BLaER1 treated with 17β-estradiol and CSF1 and Interleukin-3, amounts not matched to agents 10 nM and 100 nM (cell line): ENCODE measurements around the gene TRRAP.

Source experiments
- H3K27ac ChIP-seq, 11 experiments: shearing (Covaris generic); formaldehyde crosslinking; 2 replicates each; pipeline ENCODE4 v1.8.1; 2022
- H3K27me3 ChIP-seq, 11 experiments: shearing (Covaris generic); formaldehyde crosslinking; 2 replicates each; pipeline ENCODE4 v1.8.1; 2022
- H3K36me3 ChIP-seq, 11 experiments: shearing (Covaris generic); formaldehyde crosslinking; 2 replicates each; pipeline ENCODE4 v1.8.1; 2022
- H3K4me1 ChIP-seq, 10 experiments: shearing (Covaris generic); formaldehyde crosslinking; 2 replicates each; pipeline ENCODE4 v1.8.1; 2022
- H3K4me2 ChIP-seq, 11 experiments: shearing (Covaris generic); formaldehyde crosslinking; 2 replicates each; pipeline ENCODE4 v1.8.1; 2022
- H3K4me3 ChIP-seq, 10 experiments: shearing (Covaris generic); formaldehyde crosslinking; 2 replicates each; pipeline ENCODE4 v1.8.1; 2022
- H3K9ac ChIP-seq, 11 experiments: shearing (Covaris generic); formaldehyde crosslinking; 2 replicates each; pipeline ENCODE4 v1.8.1; 2022
- H3K9me3 ChIP-seq, 11 experiments: shearing (Covaris generic); formaldehyde crosslinking; replicated peaks in 1 of 11; 2 replicates each; pipeline ENCODE4 v1.8.1; 2022
- H4K20me1 ChIP-seq, 11 experiments: shearing (Covaris generic); formaldehyde crosslinking; 2 replicates each; pipeline ENCODE4 v1.8.1; 2022
- Cebpa-rat ChIP-seq, 11 experiments: shearing (Covaris generic); IDR thresholded peaks; 2 replicates each; pipeline ENCODE4 v1.8.1; 2022

The TRRAP gene

DNA sequence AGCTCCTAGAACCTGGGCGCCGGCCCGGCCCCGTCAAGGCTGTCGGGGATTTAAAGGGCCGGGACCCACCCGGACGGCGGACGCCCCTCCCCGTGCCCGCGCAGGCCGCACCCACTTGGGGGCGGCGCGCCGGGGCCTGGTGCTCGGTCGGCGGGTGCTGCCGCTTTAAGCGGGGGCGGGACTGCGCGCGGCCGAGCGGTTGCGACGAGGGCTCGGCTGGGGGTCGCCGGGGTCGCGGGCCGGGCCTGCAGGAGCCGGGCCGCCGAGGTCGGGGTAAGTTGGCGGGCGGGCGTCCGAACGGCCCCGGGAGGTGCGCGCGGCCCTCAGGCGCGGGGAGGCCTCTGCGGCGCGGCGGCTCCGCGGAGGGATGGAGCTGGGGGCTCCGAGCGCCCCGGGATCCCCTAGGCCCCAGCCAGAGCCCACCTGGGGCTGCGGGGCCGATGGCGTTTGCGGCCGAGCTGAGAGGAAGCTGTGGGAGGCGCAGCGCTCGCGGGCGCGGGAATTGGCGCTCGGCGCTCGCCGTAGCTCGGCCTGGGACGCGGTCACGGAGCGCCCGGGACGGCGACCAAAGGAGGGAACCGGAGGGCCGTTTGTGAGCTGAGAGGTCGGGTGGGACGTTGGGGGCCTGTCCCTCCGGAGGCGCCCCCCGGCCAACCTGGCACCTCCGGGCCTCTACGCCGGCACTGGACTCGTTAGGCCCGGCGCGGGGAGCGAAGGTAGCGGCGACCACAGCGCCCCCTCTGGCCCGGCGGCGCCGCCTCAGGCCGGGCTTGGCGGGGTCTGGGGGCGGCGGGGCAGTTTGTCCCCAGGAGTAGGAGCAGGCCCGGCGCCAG lies at the start of gene TRRAP:
Gene TRRAP (plus strand): TSS at position 168 of the 833 bp plus-strand sequence. CDS start 2,619 bp downstream, outside the sequence.
- H4K20me1 ChIP-seq: peaks cover 19 to 47% (median 41%) of the 10 kb centered on the region in 11 experiments; a peak in 21 of 22 replicates
- no peak for TF ChIP-seq Cebpa-rat (IDR thresholded peaks at IDR 0.05)
- H3K27me3 ChIP-seq: no peaks in the 10 kb centered on the region
- no peaks in the 10 kb centered on the region for H3K9me3 ChIP-seq
- H3K36me3 ChIP-seq: peaks cover 28 to 35% (median 33%) of the 10 kb centered on the region in 11 experiments
- peak within 1 kb of the TSS; percentile 95 to 100 (median 98) for H3K4me3 ChIP-seq
- peak within 1 kb of the TSS; percentile 90 to 100 (median 98) for H3K4me2 ChIP-seq
- H3K27ac ChIP-seq: peak within 1 kb of the TSS; percentile 96 to 100 (median 99)
- H3K4me1 ChIP-seq: peaks cover 15 to 33% (median 25%) of the 10 kb centered on the region in 10 experiments
- H3K9ac ChIP-seq: peak within 1 kb of the TSS; percentile 98 to 100 (median 100)

- no peaks in the 10 kb centered on the region for H3K9me3 ChIP-seq
- no peaks in the 10 kb centered on the region for H3K36me3 ChIP-seq
- no peak overlapping the region for H3K4me3 ChIP-seq
- no peak overlapping the region for H3K27ac ChIP-seq
- H3K27me3 ChIP-seq: no peaks in the 10 kb centered on the region
- H3K4me1 ChIP-seq: peaks cover 0 to 8% (median 0%) of the 10 kb centered on the region in 10 experiments; a peak in 3 of 20 replicates
- no peak overlapping the region for H3K9ac ChIP-seq
- H3K4me2 ChIP-seq: no peak overlapping the region
- H4K20me1 ChIP-seq: no peaks in the 10 kb centered on the region
- no peak for TF ChIP-seq Cebpa-rat (IDR thresholded peaks at IDR 0.05)
Observed at GRCh38 chr7:98830972-98831548, 47.3 kb upstream of the TRRAP start.

- Histone ChIP-seq H3K36me3 (no peaks in the 10 kb centered on the region), H3K9me3 (no peaks in the 10 kb centered on the region), H3K4me2 (no peak overlapping the region), H4K20me1 (no peaks in the 10 kb centered on the region), H3K27me3 (no peaks in the 10 kb centered on the region), H3K27ac (no peak overlapping the region), H3K4me3 (no peak overlapping the region), H3K9ac (no peak overlapping the region), H3K4me1 (peaks cover 0 to 8% (median 0%) of the 10 kb centered on the region in 10 experiments; a peak in 4 of 20 replicates)
- no peak for TF ChIP-seq Cebpa-rat (IDR thresholded peaks at IDR 0.05)
Observed at GRCh38 chr7:98831641-98832221, 46.6 kb upstream of the TRRAP start.

DNA sequence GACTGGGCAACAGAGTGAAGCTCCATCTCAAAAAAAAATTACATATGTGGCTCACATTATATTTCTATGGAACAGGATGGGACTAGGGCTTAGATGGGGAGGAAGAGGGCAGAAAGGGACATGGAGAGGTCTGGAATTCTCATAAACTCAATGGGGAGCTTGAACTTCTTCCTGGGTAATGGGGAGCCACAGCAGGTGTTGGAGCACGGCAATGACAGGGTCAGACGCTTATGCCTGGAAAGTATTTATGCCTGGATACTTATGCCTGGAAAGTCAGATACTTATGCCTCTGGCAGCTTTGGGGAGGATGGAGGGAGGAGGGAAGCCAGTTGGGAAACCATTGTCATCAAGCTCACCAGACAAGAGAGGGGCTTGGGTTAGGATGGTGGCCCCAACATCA lies 45.3 kb upstream of the TRRAP start:
- no peak for TF ChIP-seq Cebpa-rat (IDR thresholded peaks at IDR 0.05)
- Histone ChIP-seq H3K27me3 (no peaks in the 10 kb centered on the region), H3K27ac (no peak overlapping the region)

DNA sequence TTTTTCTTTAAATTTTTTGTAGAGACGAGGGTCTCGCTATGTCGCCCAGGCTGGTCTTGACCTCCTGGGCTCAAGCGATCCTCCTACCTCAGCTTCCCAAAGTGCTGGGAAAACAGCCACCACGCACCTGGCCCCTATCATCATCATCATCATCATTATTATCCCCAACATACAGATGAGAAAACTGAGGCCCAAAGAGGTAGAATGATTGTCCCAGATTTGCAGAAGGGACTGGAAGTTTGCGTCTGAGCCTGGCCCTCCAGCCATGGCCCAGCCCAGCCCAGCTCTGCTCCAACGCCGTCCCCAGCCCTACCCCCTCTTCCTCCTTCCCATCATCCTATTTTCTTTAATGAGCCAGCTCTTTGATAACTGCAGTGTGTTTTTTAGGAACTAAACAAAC lies 43.4 kb upstream of the TRRAP start:
- Histone ChIP-seq H3K4me3 (no peak overlapping the region), H3K9me3 (no peaks in the 10 kb centered on the region), H3K4me1 (peaks cover 10 to 23% (median 18%) of the 10 kb centered on the region in 10 experiments; a peak in 18 of 20 replicates), H3K36me3 (no peaks in the 10 kb centered on the region), H3K4me2 (peak overlapping the region in 1 of 11 experiments; percentile 23; a peak in 1 of 22 replicates), H3K9ac (no peak overlapping the region), H3K27me3 (no peaks in the 10 kb centered on the region), H3K27ac (no peak overlapping the region), H4K20me1 (no peaks in the 10 kb centered on the region)
- no peak for TF ChIP-seq Cebpa-rat (IDR thresholded peaks at IDR 0.05)

More for the DNA sequence above, 45.3 kb upstream of the TRRAP start:
- Histone ChIP-seq H3K36me3 (no peaks in the 10 kb centered on the region), H3K4me2 (no peak overlapping the region), H3K4me1 (peaks cover 8 to 15% (median 9%) of the 10 kb centered on the region in 10 experiments; a peak in 11 of 20 replicates), H3K9me3 (no peaks in the 10 kb centered on the region), H3K4me3 (no peak overlapping the region), H3K9ac (no peak overlapping the region), H4K20me1 (no peaks in the 10 kb centered on the region)

DNA sequence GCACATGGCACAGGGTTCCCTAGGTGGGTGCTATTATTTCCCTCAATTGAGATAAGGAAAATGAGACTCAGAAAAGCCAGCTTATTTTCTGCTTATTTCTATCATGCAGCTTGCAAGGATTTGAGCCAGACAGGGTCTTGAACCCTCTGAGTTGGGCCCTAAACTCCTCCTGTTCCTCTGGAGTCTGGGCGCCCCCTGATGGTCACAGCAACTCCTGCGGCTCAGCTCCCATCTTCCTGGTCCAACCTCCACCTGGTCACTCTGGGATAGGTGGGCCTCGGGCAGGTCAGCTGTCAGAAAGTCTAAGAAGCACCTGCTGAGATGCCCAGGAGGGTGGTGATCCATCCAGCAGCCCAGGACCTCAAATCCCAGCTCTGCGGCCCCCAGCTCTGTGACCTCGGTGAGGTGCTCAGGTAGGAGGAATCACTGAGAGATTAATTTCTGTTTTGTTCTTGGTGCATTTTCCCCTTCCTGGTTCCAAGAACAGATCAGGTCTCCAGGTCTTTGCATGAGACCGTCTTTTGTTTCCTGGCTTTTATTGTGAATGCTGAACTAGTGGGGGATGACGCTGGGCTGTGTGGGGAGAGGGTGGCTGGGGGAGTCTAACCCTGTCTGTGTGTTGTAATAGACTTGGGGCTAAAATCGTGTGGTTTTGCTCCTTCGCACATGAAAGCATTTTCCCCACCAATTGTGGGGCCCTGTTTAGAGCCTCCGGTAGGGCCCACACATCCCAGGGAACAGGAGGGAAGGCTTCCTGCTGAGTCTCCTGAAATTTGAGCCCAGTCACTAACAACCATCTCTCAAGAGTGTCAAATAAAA lies 41.3 kb upstream of the TRRAP start:
- Histone ChIP-seq H3K36me3 (no peaks in the 10 kb centered on the region), H3K4me3 (no peak overlapping the region), H3K9me3 (no peaks in the 10 kb centered on the region), H3K9ac (no peak overlapping the region), H4K20me1 (no peaks in the 10 kb centered on the region), H3K4me1 (peaks cover 20 to 42% (median 29%) of the 10 kb centered on the region in 10 experiments), H3K27me3 (no peaks in the 10 kb centered on the region), H3K27ac (no peak overlapping the region), H3K4me2 (peak overlapping the region in 8 of 11 experiments; percentile 1 to 41 (median 13); a peak in 5 of 22 replicates)
- TF ChIP-seq Cebpa-rat (IDR thresholded peaks at IDR 0.05): no peak

- H3K4me2 ChIP-seq: peak overlapping the region in 8 of 11 experiments; percentile 1 to 41 (median 13); a peak in 4 of 22 replicates
- no peaks in the 10 kb centered on the region for H3K9me3 ChIP-seq
- no peak overlapping the region for H3K27ac ChIP-seq
- H3K4me3 ChIP-seq: no peak overlapping the region
- no peaks in the 10 kb centered on the region for H3K36me3 ChIP-seq
- H3K27me3 ChIP-seq: no peaks in the 10 kb centered on the region
- TF ChIP-seq Cebpa-rat (IDR thresholded peaks at IDR 0.05): no peak
- H4K20me1 ChIP-seq: no peaks in the 10 kb centered on the region
- no peak overlapping the region for H3K9ac ChIP-seq
- peaks cover 20 to 42% (median 29%) of the 10 kb centered on the region in 10 experiments for H3K4me1 ChIP-seq
Observed at GRCh38 chr7:98837630-98837972, 40.7 kb upstream of the TRRAP start.

GRCh38 chr7:98840096-98840495 lies 38.2 kb upstream of the TRRAP start:
- Histone ChIP-seq H3K36me3 (no peaks in the 10 kb centered on the region), H3K4me3 (no peak overlapping the region), H3K9me3 (no peaks in the 10 kb centered on the region), H4K20me1 (no peaks in the 10 kb centered on the region), H3K27me3 (no peaks in the 10 kb centered on the region), H3K9ac (no peak overlapping the region), H3K4me2 (peak overlapping the region in 7 of 11 experiments; percentile 1 to 90 (median 50); a peak in 8 of 22 replicates), H3K4me1 (peaks cover 20 to 35% (median 26%) of the 10 kb centered on the region in 10 experiments), H3K27ac (peak overlapping the region in 1 of 11 experiments; percentile 58; a peak in 1 of 22 replicates)
- no peak for TF ChIP-seq Cebpa-rat (IDR thresholded peaks at IDR 0.05)
